GM23248 (cell line): Measurements from ENCODE around the gene IQCF2.

ENCODE experiments used
- EZH2 ChIP-seq: fragments of 200-600 bp; sonication (generic); IDR thresholded peaks from 2 replicates; pipeline ENCODE4 v1.6.1; 2018; ENCODE audit warnings: antibody characterized with exemption, mild to moderate bottlenecking; ENCODE audit not compliant: insufficient read depth, poor library complexity, severe bottlenecking
- EZH2phosphoT487 ChIP-seq: fragments of 200-600 bp; sonication (generic); IDR thresholded peaks from 2 replicates; pipeline ENCODE4 v1.6.1; 2018; ENCODE audit warnings: antibody characterized with exemption, moderate library complexity, mild to moderate bottlenecking, low read depth; ENCODE audit not compliant: insufficient read depth

DNA sequence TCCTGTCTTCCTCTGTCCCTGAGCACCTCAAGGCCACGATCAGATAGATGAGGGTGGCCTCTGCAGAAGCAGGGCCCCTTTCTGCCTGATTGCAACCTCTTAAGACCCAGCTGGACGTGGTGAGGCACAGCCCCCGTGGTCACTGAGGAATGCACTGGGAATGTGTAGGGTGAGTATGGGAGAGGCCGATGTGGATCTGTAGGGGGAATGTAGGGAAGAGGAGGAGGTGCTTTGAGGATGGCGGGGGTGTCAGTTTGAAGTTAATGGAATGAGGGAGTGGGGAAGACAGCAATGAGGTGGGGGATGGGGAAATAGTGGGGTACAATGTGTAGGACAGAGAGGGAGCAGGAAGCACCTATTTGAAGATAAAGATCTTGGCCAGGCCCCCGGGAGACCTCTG lies 14.8 kb downstream of the IQCF2 start:
- TF ChIP-seq EZH2 (no peak), EZH2phosphoT487 (no peak)
